SK-N-SH (cell line): ENCODE results near the gene ANXA9.

ENCODE experiments used
- CTCF ChIP-seq: fragments of 200-600 bp; sonication (generic); IDR thresholded peaks from 2 replicates; pipeline ENCODE4 v1.6.1; 2017; ENCODE audit warnings: antibody characterized with exemption, mild to moderate bottlenecking, moderate library complexity
- GATA2 ChIP-seq: sonication (generic); formaldehyde crosslinking; IDR thresholded peaks from 2 replicates; pipeline ENCODE4 v1.5.0; 2020; ENCODE audit warnings: mild to moderate bottlenecking, missing genetic modification reagents
- MAX ChIP-seq: IDR thresholded peaks from 2 replicates; pipeline ENCODE4 v1.4.0; 2012; ENCODE audit warnings: low read depth
- NFIC ChIP-seq: IDR thresholded peaks from 2 replicates; pipeline ENCODE4 v1.4.0; 2012; ENCODE audit warnings: borderline replicate concordance
- NRF1 ChIP-seq: IDR thresholded peaks from 2 replicates; pipeline ENCODE4 v1.6.1; 2012; ENCODE audit warnings: low read depth, mild to moderate bottlenecking, low read length
- POLR2AphosphoS5 ChIP-seq: IDR thresholded peaks from 2 replicates; pipeline ENCODE4 v1.6.1; 2012; ENCODE audit warnings: low read depth, low read length
- RAD21 ChIP-seq: IDR thresholded peaks from 2 replicates; pipeline ENCODE4 v1.6.1; 2012; ENCODE audit warnings: mild to moderate bottlenecking, low read length
- REST ChIP-seq: IDR thresholded peaks from 2 replicates; pipeline ENCODE4 v1.6.1; 2012; ENCODE audit warnings: mild to moderate bottlenecking, low read depth, low read length, moderate library complexity
- SIN3A ChIP-seq: IDR thresholded peaks from 2 replicates; pipeline ENCODE4 v1.6.1; 2012; ENCODE audit warnings: low read depth, mild to moderate bottlenecking, low read length, moderate library complexity, borderline replicate concordance
- ZBTB33 ChIP-seq: IDR thresholded peaks from 2 replicates; pipeline ENCODE4 v1.4.0; 2012; ENCODE audit warnings: low read depth, borderline replicate concordance
- TF ChIP-seq, protein P1 (sequence below): fragments of 150-350 bp; IDR thresholded peaks from 2 replicates; pipeline ENCODE4 v1.6.1; 2017; ENCODE audit warnings: antibody characterized with exemption, low read length, low read depth, borderline replicate concordance

DNA sequence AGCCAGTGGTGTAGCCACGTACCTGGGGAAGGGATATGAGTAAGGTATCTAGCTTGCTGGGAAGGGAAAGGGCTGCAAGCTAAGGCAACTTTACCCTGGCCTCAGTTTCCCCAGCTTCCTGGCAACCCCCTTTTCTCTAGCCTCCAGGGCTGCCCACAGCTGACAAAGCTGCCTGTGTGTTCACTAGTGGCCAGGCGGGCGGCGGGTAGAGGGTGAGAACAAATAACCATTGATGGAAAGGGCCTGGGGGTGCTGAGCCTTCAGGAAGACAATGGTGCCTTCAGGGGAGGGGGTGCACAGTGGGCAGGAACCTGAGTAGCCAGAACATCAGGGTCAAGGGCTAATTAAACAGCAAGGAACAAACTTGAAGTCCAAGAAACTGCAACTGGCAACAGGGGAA lies 13.6 kb upstream of the ANXA9 start:
- TF ChIP-seq CTCF (no peak), ZBTB33 (no peak), POLR2AphosphoS5 (no peak), GATA2 (CRISPR knock-in tag) (no peak), NFIC (no peak), SIN3A (no peak), REST (no peak), NRF1 (no peak), MAX (no peak), RAD21 (no peak)
- TF ChIP-seq, protein P1, sequence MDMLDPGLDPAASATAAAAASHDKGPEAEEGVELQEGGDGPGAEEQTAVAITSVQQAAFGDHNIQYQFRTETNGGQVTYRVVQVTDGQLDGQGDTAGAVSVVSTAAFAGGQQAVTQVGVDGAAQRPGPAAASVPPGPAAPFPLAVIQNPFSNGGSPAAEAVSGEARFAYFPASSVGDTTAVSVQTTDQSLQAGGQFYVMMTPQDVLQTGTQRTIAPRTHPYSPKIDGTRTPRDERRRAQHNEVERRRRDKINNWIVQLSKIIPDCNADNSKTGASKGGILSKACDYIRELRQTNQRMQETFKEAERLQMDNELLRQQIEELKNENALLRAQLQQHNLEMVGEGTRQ = no peak
